ENCODE measurements around the gene NEUROD6.

- TF ChIP-seq CTCF (IDR thresholded peaks at IDR 0.05): no peak
- no peak for TF ChIP-seq POLR2A (IDR thresholded peaks at IDR 0.05; ENCODE audit: low read depth)
These were observed 3.4 kb downstream of the NEUROD6 start for GRCh38 chr7:31337002-31337565.
